Measurements from ENCODE around the gene AGK.

AGK gene

GRCh38 chr7:141701489-141702046 is 150.4 kb downstream of the AGK start:
- TF ChIP-seq ZC3H10 (CRISPR knock-in tag; IDR thresholded peaks at IDR 0.05) (no peak), POU6F1 (CRISPR knock-in tag; IDR thresholded peaks at IDR 0.05; ENCODE audit: borderline replicate concordance, low read depth) (no peak), SNAI2 (CRISPR knock-in tag; IDR thresholded peaks at IDR 0.05) (no peak), GLIS3 (CRISPR knock-in tag; IDR thresholded peaks at IDR 0.05) (no peak)
- peak; percentile 77 for ATAC-seq

- peak; percentile 71 for ATAC-seq
- TF ChIP-seq ZFP30 (CRISPR knock-in tag; IDR thresholded peaks at IDR 0.05) (no peak), ZC3H10 (CRISPR knock-in tag; IDR thresholded peaks at IDR 0.05) (no peak), OSR1 (CRISPR knock-in tag; IDR thresholded peaks at IDR 0.05) (no peak), PATZ1 (CRISPR knock-in tag; IDR thresholded peaks at IDR 0.05; ENCODE audit: borderline replicate concordance) (no peak), SNAI2 (CRISPR knock-in tag; IDR thresholded peaks at IDR 0.05) (no peak), POU6F1 (CRISPR knock-in tag; IDR thresholded peaks at IDR 0.05; ENCODE audit: borderline replicate concordance, low read depth) (no peak), TOX (CRISPR knock-in tag; IDR thresholded peaks at IDR 0.05; ENCODE audit: borderline replicate concordance) (no peak), ISL1 (CRISPR knock-in tag; IDR thresholded peaks at IDR 0.05) (no peak), BACH2 (CRISPR knock-in tag; IDR thresholded peaks at IDR 0.05; ENCODE audit: borderline replicate concordance) (no peak), GLIS3 (CRISPR knock-in tag; IDR thresholded peaks at IDR 0.05) (no peak), CREB5 (CRISPR knock-in tag; IDR thresholded peaks at IDR 0.05; ENCODE audit: low read depth) (no peak), TCF4 (CRISPR knock-in tag; IDR thresholded peaks at IDR 0.05; ENCODE audit: borderline replicate concordance) (no peak)
Observed at GRCh38 chr7:141702047-141702567, 150.9 kb downstream of the AGK start, which contains the start of gene DENND11. TSS of gene DENND11 (minus strand) at chr7:141702166. CDS start at chr7:141702153, 13 bp downstream.

GRCh38 chr7:141702892-141703291 is 151.7 kb downstream of the AGK start:
- TF ChIP-seq ZC3H10 (CRISPR knock-in tag; IDR thresholded peaks at IDR 0.05) (no peak), POU6F1 (CRISPR knock-in tag; IDR thresholded peaks at IDR 0.05; ENCODE audit: borderline replicate concordance, low read depth) (no peak), ZNF70 (CRISPR knock-in tag; IDR thresholded peaks at IDR 0.05) (no peak), RARB (CRISPR knock-in tag; IDR thresholded peaks at IDR 0.05) (no peak), BACH2 (CRISPR knock-in tag; IDR thresholded peaks at IDR 0.05; ENCODE audit: borderline replicate concordance) (no peak), GLIS3 (CRISPR knock-in tag; IDR thresholded peaks at IDR 0.05) (no peak), PATZ1 (CRISPR knock-in tag; IDR thresholded peaks at IDR 0.05; ENCODE audit: borderline replicate concordance) (no peak), TCF4 (CRISPR knock-in tag; IDR thresholded peaks at IDR 0.05; ENCODE audit: borderline replicate concordance) (no peak), ARNTL (CRISPR knock-in tag; IDR thresholded peaks at IDR 0.05; ENCODE audit: borderline replicate concordance, low read depth) (no peak), ZNF565 (CRISPR knock-in tag; conservative IDR thresholded peaks at IDR 0.05; ENCODE audit: low read depth) (no peak)
- ATAC-seq: no peak

Data from SK-N-SH treated with all-trans-retinoic acid at 6 μM for 48 hours (cell line).